DOHH2 (cell line): Measurements from ENCODE around the gene MARK4.

Source experiments
- EZH2phosphoT487 ChIP-seq: fragments of 200-600 bp; sonication (generic); IDR thresholded peaks from 2 replicates; pipeline ENCODE4 v1.6.1; 2017; ENCODE audit warnings: borderline replicate concordance, mild to moderate bottlenecking, antibody characterized with exemption, low read length, moderate library complexity, mixed read lengths
- TF ChIP-seq, protein P1 (sequence below): fragments of 200-600 bp; sonication (generic); IDR thresholded peaks from one replicate; pipeline ENCODE4 v1.5.1; 2014; ENCODE audit warnings: antibody characterized with exemption, mild to moderate bottlenecking, low read depth, low read length; ENCODE audit not compliant: poor library complexity, severe bottlenecking

DNA sequence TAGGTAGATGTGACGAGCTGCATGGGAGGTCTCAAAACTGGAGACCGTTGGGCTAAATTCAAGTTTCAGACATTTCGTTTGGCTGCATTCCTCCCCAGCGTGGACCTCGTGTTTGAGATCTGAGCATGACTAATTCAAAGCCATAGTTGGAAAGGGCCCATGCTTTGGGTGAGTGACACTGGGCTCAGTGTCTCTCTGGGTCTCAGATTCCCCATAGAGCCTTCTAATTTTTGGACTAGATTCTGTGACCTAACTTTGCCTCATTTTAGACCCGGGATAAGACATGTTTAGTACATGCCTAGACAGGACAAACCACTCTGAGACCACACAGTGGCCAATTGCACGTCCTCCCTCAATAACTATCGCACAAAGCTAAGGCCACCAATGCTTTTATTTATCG lies 55.0 kb downstream of the MARK4 start:
- TF ChIP-seq, protein P1, sequence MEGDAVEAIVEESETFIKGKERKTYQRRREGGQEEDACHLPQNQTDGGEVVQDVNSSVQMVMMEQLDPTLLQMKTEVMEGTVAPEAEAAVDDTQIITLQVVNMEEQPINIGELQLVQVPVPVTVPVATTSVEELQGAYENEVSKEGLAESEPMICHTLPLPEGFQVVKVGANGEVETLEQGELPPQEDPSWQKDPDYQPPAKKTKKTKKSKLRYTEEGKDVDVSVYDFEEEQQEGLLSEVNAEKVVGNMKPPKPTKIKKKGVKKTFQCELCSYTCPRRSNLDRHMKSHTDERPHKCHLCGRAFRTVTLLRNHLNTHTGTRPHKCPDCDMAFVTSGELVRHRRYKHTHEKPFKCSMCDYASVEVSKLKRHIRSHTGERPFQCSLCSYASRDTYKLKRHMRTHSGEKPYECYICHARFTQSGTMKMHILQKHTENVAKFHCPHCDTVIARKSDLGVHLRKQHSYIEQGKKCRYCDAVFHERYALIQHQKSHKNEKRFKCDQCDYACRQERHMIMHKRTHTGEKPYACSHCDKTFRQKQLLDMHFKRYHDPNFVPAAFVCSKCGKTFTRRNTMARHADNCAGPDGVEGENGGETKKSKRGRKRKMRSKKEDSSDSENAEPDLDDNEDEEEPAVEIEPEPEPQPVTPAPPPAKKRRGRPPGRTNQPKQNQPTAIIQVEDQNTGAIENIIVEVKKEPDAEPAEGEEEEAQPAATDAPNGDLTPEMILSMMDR = no peak
- TF ChIP-seq EZH2phosphoT487 = no peak
